Liver (tissue), 3 donors: ENCODE results near the gene ZCCHC17.

Experiments
- ATF3 ChIP-seq: IDR thresholded peaks from 2 replicates; pipeline ENCODE4 v1.6.1; 2016; ENCODE audit warnings: antibody characterized with exemption
- CTCF ChIP-seq: fragments of 150-350 bp; IDR thresholded peaks from 2 replicates; pipeline ENCODE4 v1.5.1; 2017; ENCODE audit warnings: improper control_type of control experiment, low read depth, low read length; ENCODE audit not compliant: missing input control
- NR2F2 ChIP-seq: IDR thresholded peaks from 2 replicates; pipeline ENCODE4 v1.6.1; 2016; ENCODE audit warnings: antibody characterized with exemption
- RAD21 ChIP-seq, 2 donors: IDR thresholded peaks; 2 replicates each; pipeline ENCODE4 v1.6.1; 2016; ENCODE audit warnings: antibody characterized with exemption in 2 of 2, mild to moderate bottlenecking in 2 of 2
- RXRA ChIP-seq, 2 donors: IDR thresholded peaks; 2 replicates each; pipeline ENCODE4 v1.6.1; 2017 to 2018; ENCODE audit warnings: antibody characterized with exemption in 2 of 2, mild to moderate bottlenecking in 1 of 2
- SP1 ChIP-seq: IDR thresholded peaks from 2 replicates; pipeline ENCODE4 v1.6.1; 2018; ENCODE audit warnings: antibody characterized with exemption, mild to moderate bottlenecking
- TAF1 ChIP-seq: conservative IDR thresholded peaks from 2 replicates; pipeline ENCODE4 v1.6.1; 2016; ENCODE audit warnings: antibody characterized with exemption, mild to moderate bottlenecking
- YY1 ChIP-seq: IDR thresholded peaks from 2 replicates; pipeline ENCODE4 v1.6.1; 2016; ENCODE audit warnings: antibody characterized with exemption, mild to moderate bottlenecking
- TF ChIP-seq, protein P1 (sequence below): IDR thresholded peaks from 2 replicates; pipeline ENCODE4 v1.6.1; 2016; ENCODE audit warnings: antibody characterized with exemption, mild to moderate bottlenecking
- donor health status: healthy.
- donor health status: healthy.

DNA sequence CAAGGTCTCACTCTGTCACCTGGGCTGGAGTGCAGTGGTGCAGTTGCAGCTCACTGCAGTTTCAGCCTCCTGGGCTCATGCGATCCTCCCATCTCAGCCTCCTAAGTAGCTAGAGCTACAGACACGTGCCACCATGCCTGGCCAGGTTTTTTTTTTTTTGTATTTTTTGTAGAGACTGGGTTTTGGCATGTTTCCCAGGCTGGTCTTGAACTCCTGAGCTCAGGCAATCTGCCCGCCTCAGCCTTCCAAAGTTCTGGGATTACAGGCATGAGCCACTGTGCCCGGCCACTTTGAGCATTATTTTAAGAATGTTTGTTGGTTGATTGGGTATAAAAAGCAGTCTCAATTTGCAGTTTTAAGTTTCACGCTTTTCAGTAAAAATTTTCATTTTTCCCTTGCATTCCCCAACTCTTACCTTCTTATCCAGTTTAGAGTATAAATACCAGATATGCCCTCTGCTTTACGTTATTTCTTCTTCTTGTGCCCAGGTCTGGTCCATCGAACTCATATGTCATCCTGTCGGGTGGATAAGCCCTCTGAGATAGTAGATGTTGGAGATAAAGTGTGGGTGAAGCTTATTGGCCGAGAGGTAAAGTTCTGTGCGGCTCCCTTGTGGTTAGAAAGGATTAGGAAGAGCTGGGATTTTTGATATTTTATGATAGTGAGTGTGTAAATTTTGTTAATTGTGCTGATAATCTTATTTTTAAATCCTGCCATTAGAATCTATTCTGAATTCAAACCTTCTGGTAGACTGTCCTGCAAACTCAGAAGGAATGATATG is 40.0 kb downstream of the ZCCHC17 start:
- TF ChIP-seq, protein P1, sequence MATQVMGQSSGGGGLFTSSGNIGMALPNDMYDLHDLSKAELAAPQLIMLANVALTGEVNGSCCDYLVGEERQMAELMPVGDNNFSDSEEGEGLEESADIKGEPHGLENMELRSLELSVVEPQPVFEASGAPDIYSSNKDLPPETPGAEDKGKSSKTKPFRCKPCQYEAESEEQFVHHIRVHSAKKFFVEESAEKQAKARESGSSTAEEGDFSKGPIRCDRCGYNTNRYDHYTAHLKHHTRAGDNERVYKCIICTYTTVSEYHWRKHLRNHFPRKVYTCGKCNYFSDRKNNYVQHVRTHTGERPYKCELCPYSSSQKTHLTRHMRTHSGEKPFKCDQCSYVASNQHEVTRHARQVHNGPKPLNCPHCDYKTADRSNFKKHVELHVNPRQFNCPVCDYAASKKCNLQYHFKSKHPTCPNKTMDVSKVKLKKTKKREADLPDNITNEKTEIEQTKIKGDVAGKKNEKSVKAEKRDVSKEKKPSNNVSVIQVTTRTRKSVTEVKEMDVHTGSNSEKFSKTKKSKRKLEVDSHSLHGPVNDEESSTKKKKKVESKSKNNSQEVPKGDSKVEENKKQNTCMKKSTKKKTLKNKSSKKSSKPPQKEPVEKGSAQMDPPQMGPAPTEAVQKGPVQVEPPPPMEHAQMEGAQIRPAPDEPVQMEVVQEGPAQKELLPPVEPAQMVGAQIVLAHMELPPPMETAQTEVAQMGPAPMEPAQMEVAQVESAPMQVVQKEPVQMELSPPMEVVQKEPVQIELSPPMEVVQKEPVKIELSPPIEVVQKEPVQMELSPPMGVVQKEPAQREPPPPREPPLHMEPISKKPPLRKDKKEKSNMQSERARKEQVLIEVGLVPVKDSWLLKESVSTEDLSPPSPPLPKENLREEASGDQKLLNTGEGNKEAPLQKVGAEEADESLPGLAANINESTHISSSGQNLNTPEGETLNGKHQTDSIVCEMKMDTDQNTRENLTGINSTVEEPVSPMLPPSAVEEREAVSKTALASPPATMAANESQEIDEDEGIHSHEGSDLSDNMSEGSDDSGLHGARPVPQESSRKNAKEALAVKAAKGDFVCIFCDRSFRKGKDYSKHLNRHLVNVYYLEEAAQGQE, result no peak
- TF ChIP-seq CTCF (no peak), YY1 (no peak), TAF1 (no peak), NR2F2 (no peak), ATF3 (no peak), RXRA (IDR thresholded peaks at IDR 0.05) (no peak), SP1 (no peak), RAD21 (IDR thresholded peaks at IDR 0.05) (no peak)
